AG10803 (cell line): ENCODE data around the gene MYO1B.
A peak's percentile ranks its signal among the peaks of the same experiment; 100 is the strongest.

Experiments
- DNase-seq: peaks from one replicate; pipeline ENCODE4 v3.0.0; 2010; ENCODE audit warnings: low read depth
- H3K4me3 ChIP-seq: 2 replicates; pipeline ENCODE4 v1.5.1; 2011; ENCODE audit warnings: mild to moderate bottlenecking, low read length, control low read depth
- CTCF ChIP-seq: conservative IDR thresholded peaks from 2 replicates; pipeline ENCODE4 v1.5.1; 2011; ENCODE audit warnings: mild to moderate bottlenecking, low read length, control low read depth, inconsistent platforms

MYO1B gene

GRCh38 chr2:191470306-191470705 lies 225.1 kb downstream of the MYO1B start:
- no peak overlapping the region for H3K4me3 ChIP-seq
- no peak for DNase-seq
- TF ChIP-seq CTCF, result no peak

DNA sequence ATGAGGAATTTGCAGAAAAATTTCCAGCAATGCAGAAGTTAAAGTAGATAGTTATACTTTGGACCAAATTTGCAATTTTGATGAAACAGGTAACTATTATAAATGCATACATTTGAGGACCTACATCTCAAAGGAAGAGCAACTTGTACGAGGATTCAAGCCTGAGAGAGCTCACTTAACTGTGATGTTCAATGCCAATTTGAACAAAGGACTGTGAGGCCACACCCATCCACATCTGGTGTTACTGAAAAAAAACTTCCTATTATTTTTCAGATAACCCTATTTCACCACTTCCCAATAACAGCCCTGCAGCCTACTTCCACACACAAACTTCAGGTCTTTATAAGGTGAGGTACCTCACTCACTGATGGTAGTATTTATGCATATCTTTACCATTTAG lies 229.3 kb downstream of the MYO1B start:
- TF ChIP-seq CTCF, result no peak

More for the DNA sequence above, 229.3 kb downstream of the MYO1B start:
- peak; percentile 19 for DNase-seq
- no peak overlapping the region for H3K4me3 ChIP-seq
